ENCODE results near the gene ITGA7. TPM values are rescaled to one million over a fixed set of nuclear protein-coding genes. Genes with fewer than 3 reads are reported as not detected.
A peak's percentile ranks its signal among the peaks of the same experiment; 100 is the strongest.

ITGA7 gene
- total and polyA plus RNA-seq, 8 donors: 10.3 to 62.4 (median 20.7) TPM

GRCh38 chr12:55728186-55728938 is 20.7 kb upstream of the ITGA7 start:
- ATAC-seq: peak; percentile 59
- Histone ChIP-seq H3K4me1 (peaks cover 15 to 70% of the 10 kb centered on the region in 2 donors), H3K4me3 (peak overlapping the region; percentile 78 to 93)

GRCh38 chr12:55727643-55728185 is 20.0 kb upstream of the ITGA7 start:
- H3K27me3 ChIP-seq: no peaks in the 10 kb centered on the region
- H3K9me3 ChIP-seq: no peaks in the 10 kb centered on the region
- peak overlapping the region; percentile 97 to 100 for H3K27ac ChIP-seq
- DNase-seq (peak in 2 of 4 donors; percentile 58 to 82), ATAC-seq (peak; percentile 17)
- H3K4me3 ChIP-seq: peak overlapping the region; percentile 78 to 93
- peaks cover 15 to 70% of the 10 kb centered on the region in 2 donors for H3K4me1 ChIP-seq
- TF ChIP-seq, protein P1, sequence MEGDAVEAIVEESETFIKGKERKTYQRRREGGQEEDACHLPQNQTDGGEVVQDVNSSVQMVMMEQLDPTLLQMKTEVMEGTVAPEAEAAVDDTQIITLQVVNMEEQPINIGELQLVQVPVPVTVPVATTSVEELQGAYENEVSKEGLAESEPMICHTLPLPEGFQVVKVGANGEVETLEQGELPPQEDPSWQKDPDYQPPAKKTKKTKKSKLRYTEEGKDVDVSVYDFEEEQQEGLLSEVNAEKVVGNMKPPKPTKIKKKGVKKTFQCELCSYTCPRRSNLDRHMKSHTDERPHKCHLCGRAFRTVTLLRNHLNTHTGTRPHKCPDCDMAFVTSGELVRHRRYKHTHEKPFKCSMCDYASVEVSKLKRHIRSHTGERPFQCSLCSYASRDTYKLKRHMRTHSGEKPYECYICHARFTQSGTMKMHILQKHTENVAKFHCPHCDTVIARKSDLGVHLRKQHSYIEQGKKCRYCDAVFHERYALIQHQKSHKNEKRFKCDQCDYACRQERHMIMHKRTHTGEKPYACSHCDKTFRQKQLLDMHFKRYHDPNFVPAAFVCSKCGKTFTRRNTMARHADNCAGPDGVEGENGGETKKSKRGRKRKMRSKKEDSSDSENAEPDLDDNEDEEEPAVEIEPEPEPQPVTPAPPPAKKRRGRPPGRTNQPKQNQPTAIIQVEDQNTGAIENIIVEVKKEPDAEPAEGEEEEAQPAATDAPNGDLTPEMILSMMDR (IDR thresholded peaks at IDR 0.05): no peak
- H3K36me3 ChIP-seq: peaks cover 0 to 46% of the 10 kb centered on the region in 2 donors
- intact Hi-C loops (cut with DNase I): no loop called here

More at GRCh38 chr12:55728186-55728938, 20.7 kb upstream of the ITGA7 start:
- intact Hi-C loops (cut with DNase I): no loop called here
- peak overlapping the region; percentile 97 to 100 for H3K27ac ChIP-seq
- peak in 3 of 4 donors; percentile 87 to 94 (median 90) for DNase-seq
- no peaks in the 10 kb centered on the region for H3K9me3 ChIP-seq
- H3K36me3 ChIP-seq: peaks cover 0 to 39% of the 10 kb centered on the region in 2 donors
- TF ChIP-seq, protein P1 (IDR thresholded peaks at IDR 0.05): no peak
- no peaks in the 10 kb centered on the region for H3K27me3 ChIP-seq

DNA sequence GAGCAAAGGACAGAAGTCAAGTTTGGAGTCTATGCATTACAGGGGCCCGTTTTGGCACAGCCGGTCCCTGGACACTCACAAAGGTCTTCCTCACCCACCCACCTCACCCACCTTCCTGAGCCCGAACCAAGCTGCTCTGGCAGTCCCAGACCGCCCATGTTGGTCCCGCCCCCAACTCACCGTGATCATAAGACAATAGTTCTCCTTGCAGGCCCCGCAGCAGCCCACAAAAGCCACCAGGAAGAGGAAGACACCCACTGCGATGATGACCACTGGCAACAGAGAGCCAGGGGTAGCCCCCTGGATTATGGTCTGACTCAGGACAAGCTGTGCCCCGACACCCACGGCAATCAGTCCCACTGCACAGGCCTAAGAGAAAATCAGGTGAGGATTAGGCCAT is 19.3 kb upstream of the ITGA7 start:
- ATAC-seq: no peak

GRCh38 chr12:55725556-55725955 is 17.9 kb upstream of the ITGA7 start:
- Histone ChIP-seq H3K36me3 (peaks cover 0 to 49% of the 10 kb centered on the region in 2 donors), H3K27ac (no peak overlapping the region), H3K4me3 (peak overlapping the region in 1 of 2 donors; percentile 93), H3K4me1 (peaks cover 14 to 70% of the 10 kb centered on the region in 2 donors), H3K9me3 (no peaks in the 10 kb centered on the region), H3K27me3 (no peaks in the 10 kb centered on the region)
- intact Hi-C loops (cut with DNase I): no loop called here
- ATAC-seq (no peak), DNase-seq (no peak)
- TF ChIP-seq, protein P1 (IDR thresholded peaks at IDR 0.05): no peak

More for the DNA sequence above, 19.3 kb upstream of the ITGA7 start:
- Histone ChIP-seq H3K36me3 (peaks cover 0 to 48% of the 10 kb centered on the region in 2 donors), H3K9me3 (no peaks in the 10 kb centered on the region), H3K4me3 (peak overlapping the region; percentile 78 to 93), H3K4me1 (peaks cover 15 to 70% of the 10 kb centered on the region in 2 donors), H3K27me3 (no peaks in the 10 kb centered on the region), H3K27ac (peak overlapping the region; percentile 97 to 100)
- DNase-seq: peak in 1 of 4 donors; percentile 54
- intact Hi-C loops (cut with DNase I): no loop called here
- TF ChIP-seq, protein P1 (IDR thresholded peaks at IDR 0.05): no peak

- DNase-seq (peak in 1 of 4 donors; percentile 27), ATAC-seq (no peak)
- H3K36me3 ChIP-seq: peaks cover 0 to 55% of the 10 kb centered on the region in 2 donors
- H3K27ac ChIP-seq: no peak overlapping the region
- H3K4me3 ChIP-seq: no peak overlapping the region
- intact Hi-C loops (cut with DNase I): no loop called here
- H3K9me3 ChIP-seq: no peaks in the 10 kb centered on the region
- TF ChIP-seq, protein P1 (IDR thresholded peaks at IDR 0.05): no peak
- no peaks in the 10 kb centered on the region for H3K27me3 ChIP-seq
- H3K4me1 ChIP-seq: peaks cover 14 to 70% of the 10 kb centered on the region in 2 donors
Observed at GRCh38 chr12:55724940-55725309, 17.2 kb upstream of the ITGA7 start.
